Effector CD8-positive, alpha-beta T cell (primary cell): ENCODE results near the gene CFAP92.
A peak's percentile ranks its signal among the peaks of the same experiment; 100 is the strongest.
"Not testable (repeated sequence)": the region's sequence is repeated elsewhere in the genome, so short reads cannot be mapped to it uniquely, and the experiment has no call there.

Experiments used
- DNase-seq: peaks from one replicate; lab custom pipeline; 2025; lab: John Stamatoyannopoulos, UW

Gene CFAP92

GRCh38 chr3:128936341-128936740 is 57.5 kb downstream of the CFAP92 start:
- no peak for DNase-seq

GRCh38 chr3:128935922-128936321 is 58.0 kb downstream of the CFAP92 start:
- DNase-seq: no peak

- no peak for DNase-seq
These were observed 60.0 kb downstream of the CFAP92 start for GRCh38 chr3:128933922-128934253.

GRCh38 chr3:128933213-128933921 is 60.5 kb downstream of the CFAP92 start:
- DNase-seq: no peak

GRCh38 chr3:128932516-128933212 is 61.2 kb downstream of the CFAP92 start:
- no peak for DNase-seq

GRCh38 chr3:128931046-128931445 is 62.8 kb downstream of the CFAP92 start:
- DNase-seq: no peak

GRCh38 chr3:128929364-128929763 is 64.5 kb downstream of the CFAP92 start:
- no peak for DNase-seq

GRCh38 chr3:128923986-128924385 is 69.9 kb downstream of the CFAP92 start:
- DNase-seq: not testable (repeated sequence)

- DNase-seq: no peak
These were observed 70.3 kb downstream of the CFAP92 start for GRCh38 chr3:128923576-128923975.

GRCh38 chr3:128922804-128923459 is 70.9 kb downstream of the CFAP92 start:
- DNase-seq: peak; percentile 8

GRCh38 chr3:128919988-128920387 is 73.9 kb downstream of the CFAP92 start:
- DNase-seq: no peak

GRCh38 chr3:128917291-128917690 is 76.6 kb downstream of the CFAP92 start:
- DNase-seq: no peak

- DNase-seq: no peak
These were observed 78.8 kb downstream of the CFAP92 start for GRCh38 chr3:128914966-128915645.

- DNase-seq: no peak
These were observed 82.0 kb downstream of the CFAP92 start for GRCh38 chr3:128911911-128912310.

- DNase-seq: no peak
These were observed 83.9 kb downstream of the CFAP92 start for GRCh38 chr3:128910006-128910405.

GRCh38 chr3:128908951-128909350 is 84.9 kb downstream of the CFAP92 start:
- no peak for DNase-seq

- DNase-seq: no peak
These were observed 86.0 kb downstream of the CFAP92 start for GRCh38 chr3:128907706-128908445.

GRCh38 chr3:128906804-128907525 is 86.9 kb downstream of the CFAP92 start:
- no peak for DNase-seq

GRCh38 chr3:128906031-128906803 is 87.7 kb downstream of the CFAP92 start:
- DNase-seq: no peak

- DNase-seq: no peak
These were observed 90.4 kb downstream of the CFAP92 start for GRCh38 chr3:128903501-128903900.
